BLaER1 (cell line): ENCODE results near the gene GTF3C1.
A peak's percentile ranks its signal among the peaks of the same experiment; 100 is the strongest.

Experiments
- H3K27ac ChIP-seq: shearing (Covaris generic); formaldehyde crosslinking; 2 replicates; pipeline ENCODE4 v1.8.1; 2022
- H3K27me3 ChIP-seq: shearing (Covaris generic); formaldehyde crosslinking; 2 replicates; pipeline ENCODE4 v1.8.1; 2022
- H3K36me3 ChIP-seq: shearing (Covaris generic); formaldehyde crosslinking; 2 replicates; pipeline ENCODE4 v1.8.1; 2022
- H3K4me1 ChIP-seq: shearing (Covaris generic); formaldehyde crosslinking; 2 replicates; pipeline ENCODE4 v1.8.1; 2022
- H3K4me2 ChIP-seq: shearing (Covaris generic); formaldehyde crosslinking; 2 replicates; pipeline ENCODE4 v1.8.1; 2022
- H3K4me3 ChIP-seq: shearing (Covaris generic); formaldehyde crosslinking; 2 replicates; pipeline ENCODE4 v1.8.1; 2022
- H3K9ac ChIP-seq: shearing (Covaris generic); formaldehyde crosslinking; 2 replicates; pipeline ENCODE4 v1.8.1; 2022
- H3K9me3 ChIP-seq: shearing (Covaris generic); formaldehyde crosslinking; 2 replicates; pipeline ENCODE4 v1.8.1; 2022
- H4K20me1 ChIP-seq: shearing (Covaris generic); formaldehyde crosslinking; 2 replicates; pipeline ENCODE4 v1.8.1; 2022
- Cebpa-rat ChIP-seq: shearing (Covaris generic); IDR thresholded peaks from 2 replicates; pipeline ENCODE4 v1.8.1; 2022

GTF3C1 gene

GRCh38 chr16:27564224-27564623 lies 14.5 kb upstream of the GTF3C1 start:
- H3K27ac ChIP-seq: no peak overlapping the region
- H3K4me2 ChIP-seq: no peak overlapping the region

GRCh38 chr16:27561216-27561615 lies 11.5 kb upstream of the GTF3C1 start:
- Histone ChIP-seq H3K27ac (no peak overlapping the region), H3K4me2 (no peak overlapping the region)

More at GRCh38 chr16:27564224-27564623, 14.5 kb upstream of the GTF3C1 start:
- no peak for TF ChIP-seq Cebpa-rat
- 0 out of 2 replicates have a peak, but pooled peaks cover 5% of the 10 kb centered on the region for H4K20me1 ChIP-seq
- H3K4me3 ChIP-seq: no peak overlapping the region
- H3K9ac ChIP-seq: no peak overlapping the region
- 0 out of 2 replicates have a peak, but pooled peaks cover 3% of the 10 kb centered on the region for H3K36me3 ChIP-seq
- H3K9me3 ChIP-seq: no peaks in the 10 kb centered on the region
- H3K27me3 ChIP-seq: no peaks in the 10 kb centered on the region
- peaks cover 18% of the 10 kb centered on the region for H3K4me1 ChIP-seq

DNA sequence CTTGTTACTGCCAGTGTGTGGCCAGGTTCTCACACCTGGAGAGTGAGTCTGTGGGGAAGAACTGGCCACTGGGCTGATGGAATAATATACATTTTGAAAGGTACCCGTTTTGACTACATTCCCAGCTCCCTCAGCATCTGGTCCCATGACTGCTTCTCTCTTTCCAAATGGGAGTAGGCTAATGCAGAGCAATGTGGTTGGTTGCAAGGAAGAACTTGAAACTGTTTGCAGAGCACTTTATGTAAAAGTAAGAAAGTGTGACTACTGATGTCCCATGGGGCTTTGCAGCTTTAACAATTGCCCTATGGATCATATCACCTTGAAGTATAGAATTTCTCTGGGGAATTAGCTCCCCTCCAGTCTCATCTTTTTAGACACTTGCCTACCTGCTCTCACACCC lies 9.2 kb upstream of the GTF3C1 start:
- H3K4me3 ChIP-seq: no peak overlapping the region
- no peak overlapping the region for H3K27ac ChIP-seq
- H3K4me1 ChIP-seq: peaks cover 9% of the 10 kb centered on the region
- 0 out of 2 replicates have a peak, but pooled peaks cover 5% of the 10 kb centered on the region for H4K20me1 ChIP-seq
- H3K9me3 ChIP-seq: no peaks in the 10 kb centered on the region
- H3K9ac ChIP-seq: no peak overlapping the region
- H3K27me3 ChIP-seq: no peaks in the 10 kb centered on the region
- TF ChIP-seq Cebpa-rat: no peak
- peaks cover 4% of the 10 kb centered on the region; the same call in 1 of the 2 replicates for H3K36me3 ChIP-seq
- no peak overlapping the region for H3K4me2 ChIP-seq

More at GRCh38 chr16:27561216-27561615, 11.5 kb upstream of the GTF3C1 start:
- no peak for TF ChIP-seq Cebpa-rat
- Histone ChIP-seq H3K36me3 (peaks cover 4% of the 10 kb centered on the region; the same call in 1 of the 2 replicates), H4K20me1 (0 out of 2 replicates have a peak, but pooled peaks cover 5% of the 10 kb centered on the region), H3K27me3 (no peaks in the 10 kb centered on the region), H3K9ac (no peak overlapping the region), H3K4me1 (peaks cover 12% of the 10 kb centered on the region), H3K4me3 (no peak overlapping the region), H3K9me3 (no peaks in the 10 kb centered on the region)

- Histone ChIP-seq H3K4me1 (peaks cover 9% of the 10 kb centered on the region), H3K9me3 (no peaks in the 10 kb centered on the region), H3K36me3 (peaks cover 4% of the 10 kb centered on the region; the same call in 1 of the 2 replicates), H3K27ac (no peak overlapping the region), H3K9ac (no peak overlapping the region), H3K4me3 (no peak overlapping the region), H3K4me2 (no peak overlapping the region), H4K20me1 (0 out of 2 replicates have a peak, but pooled peaks cover 5% of the 10 kb centered on the region), H3K27me3 (no peaks in the 10 kb centered on the region)
- TF ChIP-seq Cebpa-rat: no peak
Observed at GRCh38 chr16:27558434-27558833, 8.7 kb upstream of the GTF3C1 start.

DNA sequence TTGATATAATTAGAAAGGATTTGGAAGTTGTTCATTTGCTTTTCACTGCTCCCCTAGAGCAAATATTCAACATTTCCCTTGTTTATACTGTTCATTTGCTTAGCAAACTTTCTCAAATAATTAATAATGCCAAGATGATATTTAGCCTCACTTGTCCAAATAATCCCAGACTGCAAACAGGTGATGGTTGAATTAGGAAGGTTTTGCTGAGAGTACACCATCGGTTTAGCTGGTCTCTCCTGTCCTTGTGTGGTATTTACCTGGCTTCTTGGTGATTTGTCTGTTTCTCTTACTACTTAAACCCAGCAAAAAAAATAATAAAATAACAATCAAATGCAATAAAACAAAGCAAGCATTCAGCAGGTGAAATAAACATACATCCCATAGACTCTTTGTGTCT lies 6.8 kb upstream of the GTF3C1 start:
- H3K9me3 ChIP-seq: no peaks in the 10 kb centered on the region
- H3K27me3 ChIP-seq: no peaks in the 10 kb centered on the region
- H3K36me3 ChIP-seq: peaks cover 4% of the 10 kb centered on the region; the same call in 1 of the 2 replicates
- no peak for TF ChIP-seq Cebpa-rat
- H4K20me1 ChIP-seq: 0 out of 2 replicates have a peak, but pooled peaks cover 5% of the 10 kb centered on the region
- no peak overlapping the region for H3K4me3 ChIP-seq
- no peak overlapping the region for H3K9ac ChIP-seq
- peaks cover 9% of the 10 kb centered on the region for H3K4me1 ChIP-seq
- H3K27ac ChIP-seq: no peak overlapping the region
- H3K4me2 ChIP-seq: no peak overlapping the region

DNA sequence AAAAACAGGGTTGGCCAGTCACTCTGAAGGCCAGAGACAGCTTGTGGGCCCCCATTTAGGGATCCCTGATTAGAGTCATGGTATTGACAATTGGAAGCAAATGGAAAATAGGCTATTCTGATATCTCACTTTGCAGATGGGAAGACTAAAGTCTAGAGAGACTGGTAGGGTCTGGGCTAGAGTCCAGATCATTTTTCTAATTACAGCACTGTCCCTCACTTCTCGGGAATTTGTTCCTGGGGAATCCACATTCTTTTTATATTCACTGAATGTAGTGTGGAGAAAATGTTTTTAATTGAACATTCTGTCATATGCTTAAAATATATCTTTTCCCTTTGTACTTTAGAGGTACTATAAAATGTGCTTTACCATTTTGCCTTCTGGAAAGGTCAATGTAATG lies 1.3 kb upstream of the GTF3C1 start:
- H3K27me3 ChIP-seq: no peaks in the 10 kb centered on the region
- peak overlapping the region; percentile 80; the same call in 1 of the 2 replicates for H3K4me3 ChIP-seq
- peak overlapping the region; percentile 91 for H3K4me2 ChIP-seq
- peaks cover 8% of the 10 kb centered on the region for H3K36me3 ChIP-seq
- H3K9ac ChIP-seq: peak overlapping the region; percentile 75
- H3K4me1 ChIP-seq: peaks cover 33% of the 10 kb centered on the region
- H4K20me1 ChIP-seq: peaks cover 32% of the 10 kb centered on the region
- TF ChIP-seq Cebpa-rat: no peak
- no peak overlapping the region for H3K27ac ChIP-seq
- H3K9me3 ChIP-seq: no peaks in the 10 kb centered on the region

GRCh38 chr16:27550582-27550920 lies 838 bp upstream of the GTF3C1 start:
- Histone ChIP-seq H3K9me3 (no peaks in the 10 kb centered on the region), H3K4me2 (peak overlapping the region; percentile 91), H3K27me3 (no peaks in the 10 kb centered on the region), H3K36me3 (peaks cover 13% of the 10 kb centered on the region), H3K4me3 (peak overlapping the region; percentile 80), H3K27ac (no peak overlapping the region), H3K9ac (peak overlapping the region; percentile 75), H3K4me1 (peaks cover 33% of the 10 kb centered on the region), H4K20me1 (peaks cover 37% of the 10 kb centered on the region)
- no peak for TF ChIP-seq Cebpa-rat

- Histone ChIP-seq H3K36me3 (peaks cover 24% of the 10 kb centered on the region), H3K9ac (peak overlapping the region; percentile 82), H3K4me3 (peak overlapping the region; percentile 80), H3K4me2 (peak overlapping the region; percentile 98), H3K27me3 (no peaks in the 10 kb centered on the region), H4K20me1 (peaks cover 47% of the 10 kb centered on the region), H3K4me1 (peaks cover 33% of the 10 kb centered on the region), H3K27ac (peak overlapping the region; percentile 32; the same call in 1 of the 2 replicates), H3K9me3 (no peaks in the 10 kb centered on the region)
- no peak for TF ChIP-seq Cebpa-rat
Observed at GRCh38 chr16:27549464-27549745, 308 bp downstream of the GTF3C1 start.

GRCh38 chr16:27547851-27548250 lies 1.9 kb downstream of the GTF3C1 start:
- Histone ChIP-seq H3K9ac (peak overlapping the region; percentile 82; the same call in 1 of the 2 replicates), H3K36me3 (peaks cover 40% of the 10 kb centered on the region), H3K4me2 (peak overlapping the region; percentile 98), H3K9me3 (no peaks in the 10 kb centered on the region), H3K4me1 (peaks cover 33% of the 10 kb centered on the region), H3K27me3 (no peaks in the 10 kb centered on the region), H4K20me1 (peaks cover 59% of the 10 kb centered on the region), H3K4me3 (no peak overlapping the region), H3K27ac (no peak overlapping the region)
- TF ChIP-seq Cebpa-rat: no peak

- Histone ChIP-seq H3K4me2 (peak overlapping the region; percentile 98; the same call in 1 of the 2 replicates), H4K20me1 (peaks cover 64% of the 10 kb centered on the region), H3K4me3 (no peak overlapping the region), H3K36me3 (peaks cover 47% of the 10 kb centered on the region), H3K9ac (0 out of 2 replicates have a peak overlapping the region, but pooled peaks have one; percentile 6), H3K4me1 (peaks cover 33% of the 10 kb centered on the region), H3K27ac (no peak overlapping the region), H3K9me3 (no peaks in the 10 kb centered on the region), H3K27me3 (no peaks in the 10 kb centered on the region)
- no peak for TF ChIP-seq Cebpa-rat
Observed at GRCh38 chr16:27547134-27547533, 2.6 kb downstream of the GTF3C1 start.

GRCh38 chr16:27544671-27545070 lies 5.0 kb downstream of the GTF3C1 start:
- H3K9me3 ChIP-seq: no peaks in the 10 kb centered on the region
- TF ChIP-seq Cebpa-rat: no peak
- peaks cover 83% of the 10 kb centered on the region for H4K20me1 ChIP-seq
- no peaks in the 10 kb centered on the region for H3K27me3 ChIP-seq
- H3K36me3 ChIP-seq: peaks cover 72% of the 10 kb centered on the region
- no peak overlapping the region for H3K9ac ChIP-seq
- H3K27ac ChIP-seq: no peak overlapping the region
- H3K4me3 ChIP-seq: no peak overlapping the region
- peaks cover 25% of the 10 kb centered on the region for H3K4me1 ChIP-seq
- H3K4me2 ChIP-seq: no peak overlapping the region
